Measurements from ENCODE around the gene CTSC.

CTSC gene

DNA sequence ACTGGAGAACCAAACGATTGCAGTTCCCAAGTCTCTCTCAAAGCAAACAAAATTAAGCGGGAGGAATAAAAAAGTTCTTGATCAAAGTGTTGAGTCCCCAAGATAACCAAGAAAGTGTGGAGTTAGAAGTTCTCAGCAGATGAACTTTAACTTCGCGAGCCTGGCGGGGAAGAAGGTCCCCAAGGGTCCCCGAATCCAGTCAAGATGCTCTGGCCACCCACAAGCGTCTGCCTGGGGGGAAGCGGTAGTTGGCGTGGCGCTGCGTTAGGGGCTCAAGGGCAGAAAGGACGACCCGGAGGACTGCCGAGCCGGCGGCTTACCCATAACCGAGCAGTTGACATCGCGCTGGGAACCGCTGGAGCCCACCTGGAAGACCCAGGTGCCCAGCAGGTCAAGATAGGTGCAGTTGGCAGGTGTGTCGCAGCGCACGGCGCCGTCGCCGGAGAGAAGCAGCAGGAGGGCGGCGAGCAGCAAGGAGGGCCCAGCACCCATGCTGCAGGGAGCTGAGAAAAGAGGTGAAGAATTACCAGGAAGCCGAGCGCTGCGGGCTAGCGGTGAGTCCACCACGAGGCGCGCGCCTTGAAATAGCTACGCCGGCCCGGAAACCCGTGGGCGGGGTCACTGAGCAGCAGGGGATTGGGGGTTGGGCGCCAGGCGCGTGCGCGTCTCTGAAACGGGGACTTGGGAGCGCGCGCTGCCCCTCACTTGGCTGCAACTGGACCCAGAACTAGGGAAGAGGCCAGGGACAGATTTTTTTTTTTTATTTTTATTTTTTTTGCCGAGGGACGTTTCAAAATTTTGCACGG lies at the start of gene CTSC:
Gene CTSC (minus strand): TSS at position 556 of the 806 bp plus-strand sequence. CDS start 64 bp downstream, at position 492.
- peak; percentile 32 for DNase-seq (ENCODE audit: low read depth, low spot score)

DNA sequence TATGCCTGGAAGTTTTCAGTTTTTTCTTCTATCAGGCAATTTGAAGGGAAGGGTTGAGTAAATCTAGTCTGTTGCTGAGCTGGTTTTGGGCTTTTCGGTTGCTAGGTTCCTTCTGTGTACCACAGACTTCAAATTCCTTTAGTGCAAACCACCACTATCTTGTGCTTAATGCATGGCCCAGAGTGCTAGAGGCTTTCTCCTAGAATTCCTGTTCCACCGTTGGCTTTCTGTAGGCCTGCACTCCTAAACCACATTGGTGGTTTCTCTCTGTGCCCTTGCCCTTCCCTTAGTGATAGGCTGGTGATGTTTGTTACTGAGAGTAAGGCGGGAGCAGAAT lies 47.1 kb upstream of the CTSC start:
- DNase-seq (ENCODE audit: low read depth, low spot score) = no peak

DNA sequence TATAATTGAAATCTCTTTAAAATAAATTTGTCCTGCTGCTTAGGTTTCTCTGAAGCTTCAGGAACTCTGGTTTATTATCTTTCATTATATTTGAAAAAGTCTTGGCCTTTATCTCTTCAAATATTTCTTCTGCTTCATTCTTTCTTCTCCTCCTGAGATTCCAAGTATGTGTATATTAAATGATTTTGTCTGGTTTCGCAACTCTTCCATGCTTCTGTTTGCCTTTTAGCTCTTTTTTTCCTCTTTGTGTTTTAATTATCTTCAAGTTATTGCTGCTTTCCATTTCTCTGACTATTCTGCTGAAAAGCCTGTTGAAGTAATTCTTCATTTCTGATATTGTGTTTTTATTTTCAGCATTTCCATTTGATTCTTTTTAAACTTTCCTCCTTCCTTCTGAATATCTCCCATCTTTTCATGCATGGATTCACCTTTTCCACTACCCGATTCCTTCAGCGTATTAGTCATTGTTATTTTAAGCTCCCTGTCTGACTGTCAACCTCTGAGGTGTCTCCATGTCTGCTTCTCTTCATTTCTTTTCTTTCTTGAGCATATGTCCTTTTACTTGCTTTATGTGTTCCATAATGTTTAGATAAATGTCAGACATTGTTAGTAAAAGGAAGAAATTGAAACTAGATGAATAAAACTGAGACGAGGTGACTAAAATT lies 46.6 kb upstream of the CTSC start:
- DNase-seq (ENCODE audit: low read depth, low spot score) = no peak

DNA sequence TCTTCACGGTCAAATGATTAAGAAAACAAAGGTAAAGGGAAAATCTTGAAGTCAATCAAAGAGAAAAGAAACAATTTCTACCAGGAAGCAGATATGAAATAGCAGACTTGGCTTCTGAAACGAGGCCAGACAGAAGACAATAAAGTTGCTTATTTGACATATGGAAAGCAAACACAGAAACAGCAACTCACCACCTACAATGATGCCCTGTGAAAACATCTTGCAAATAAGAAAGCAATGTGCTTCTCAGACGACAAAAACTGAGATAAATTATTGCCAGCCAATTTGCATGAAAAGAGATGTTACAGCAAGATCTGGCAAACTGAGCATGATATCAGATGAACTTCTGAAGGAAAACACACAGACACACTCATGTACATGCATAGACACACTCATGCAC lies 45.9 kb upstream of the CTSC start:
- DNase-seq (ENCODE audit: low read depth, low spot score) = no peak

DNA sequence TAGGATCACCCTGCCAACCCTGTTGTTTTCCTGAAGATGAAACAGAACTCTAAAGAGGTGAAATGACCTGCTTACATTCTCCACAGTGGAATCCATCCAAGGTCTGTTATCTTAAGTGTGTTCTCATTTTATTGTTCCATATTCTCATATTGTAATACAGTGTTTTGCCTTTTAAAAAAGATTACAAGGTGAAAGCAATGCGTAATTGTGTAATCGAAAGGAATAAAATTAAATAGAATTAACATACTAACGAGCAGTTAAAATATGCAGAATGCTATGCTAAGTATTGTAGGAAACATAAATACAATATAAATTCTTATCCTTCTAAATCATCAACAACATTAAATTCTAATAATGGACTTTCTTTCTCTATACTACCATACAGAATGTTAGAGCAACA lies 41.6 kb upstream of the CTSC start:
- DNase-seq (ENCODE audit: low read depth, low spot score) = no peak

DNA sequence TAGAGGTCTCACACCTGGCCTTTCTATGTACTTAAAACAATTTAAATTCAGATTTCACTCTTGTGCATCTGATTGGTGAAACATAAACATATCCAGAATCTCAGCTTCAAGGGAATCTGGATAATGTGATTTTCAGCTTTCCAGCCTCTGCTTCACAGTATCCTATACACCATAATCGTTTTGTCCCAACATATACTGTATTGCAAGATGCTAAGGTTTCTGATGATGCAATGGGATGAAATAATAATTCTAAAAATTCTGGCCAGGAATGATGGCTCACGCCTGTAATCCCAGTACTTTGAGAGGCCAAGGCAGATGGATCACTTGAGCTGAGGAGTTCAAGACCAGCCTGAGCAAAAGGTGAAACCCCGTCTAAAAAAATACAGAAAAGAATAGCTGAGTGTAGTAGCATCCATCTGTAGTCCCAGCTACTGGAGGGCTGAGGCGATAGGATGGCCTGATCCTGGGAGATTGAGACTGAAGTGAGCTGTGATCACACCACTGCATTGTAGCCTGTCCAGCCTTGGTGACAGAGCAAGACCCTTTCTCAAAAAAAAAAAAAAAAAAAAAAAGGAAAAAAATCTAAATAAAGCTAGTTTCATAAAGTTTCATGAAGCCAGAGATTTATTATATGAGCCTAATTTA lies 41.0 kb upstream of the CTSC start:
- DNase-seq (ENCODE audit: low read depth, low spot score) = no peak

DNA sequence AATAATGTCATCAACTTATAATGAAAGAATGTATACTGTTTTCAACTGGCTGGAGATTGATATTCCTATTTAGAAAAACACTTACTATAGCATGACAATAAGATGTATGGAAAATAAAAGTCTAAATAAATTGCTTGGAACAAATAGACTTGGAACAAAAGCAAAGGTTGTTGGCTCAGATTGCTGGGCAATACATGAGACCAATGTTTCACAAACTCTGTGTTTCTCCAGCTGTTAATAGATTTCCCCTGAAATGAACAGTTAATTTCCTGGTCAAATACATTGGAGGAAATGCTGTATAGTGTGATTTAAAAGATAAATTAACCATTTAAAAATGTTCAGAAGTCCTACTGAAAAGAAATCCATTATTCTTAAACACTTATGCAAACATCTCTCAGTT lies 40.1 kb upstream of the CTSC start:
- no peak for DNase-seq (ENCODE audit: low read depth, low spot score)

DNA sequence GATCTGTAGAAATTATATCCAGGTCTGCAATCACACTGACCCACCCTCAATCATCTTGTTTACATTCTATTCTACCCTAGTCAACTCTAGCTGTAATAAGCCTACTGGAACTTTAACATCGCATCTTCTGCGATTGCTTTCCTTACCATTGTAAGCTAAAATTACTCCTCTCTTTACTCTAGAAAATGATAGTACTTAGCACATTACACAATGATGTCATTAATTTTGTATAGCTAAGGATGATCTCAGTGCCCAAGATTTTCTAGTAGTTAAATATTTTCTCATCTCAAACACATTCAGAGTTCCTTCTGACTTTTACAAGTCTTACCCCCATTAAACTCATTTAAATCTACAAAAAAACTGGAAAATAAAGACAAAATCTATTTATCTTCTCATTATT lies 39.6 kb upstream of the CTSC start:
- no peak for DNase-seq (ENCODE audit: low read depth, low spot score)

DNA sequence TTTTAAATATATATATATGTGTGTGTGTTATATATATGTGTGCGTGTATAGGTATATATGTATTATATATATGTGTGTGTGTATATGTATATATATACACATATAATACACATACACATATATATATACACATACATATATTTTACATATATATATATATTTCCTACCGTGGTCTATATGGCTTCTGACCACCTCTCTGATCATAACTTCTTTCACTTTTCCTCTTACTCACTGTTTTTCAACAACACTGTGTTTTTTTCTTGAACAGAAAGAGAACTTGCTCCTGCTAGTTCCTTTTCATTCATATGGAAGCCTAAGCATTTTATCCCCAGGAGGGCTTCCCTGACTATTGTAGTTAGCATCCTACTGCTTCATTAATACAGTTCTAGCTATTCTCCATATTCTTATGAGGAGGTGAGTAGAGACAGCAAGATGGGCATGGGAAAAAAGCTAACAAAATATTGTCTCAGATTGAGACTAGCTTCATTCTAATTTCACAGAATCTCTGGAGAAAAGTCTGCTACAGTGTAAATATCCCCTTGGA lies 38.5 kb upstream of the CTSC start:
- DNase-seq (ENCODE audit: low read depth, low spot score) = no peak

DNA sequence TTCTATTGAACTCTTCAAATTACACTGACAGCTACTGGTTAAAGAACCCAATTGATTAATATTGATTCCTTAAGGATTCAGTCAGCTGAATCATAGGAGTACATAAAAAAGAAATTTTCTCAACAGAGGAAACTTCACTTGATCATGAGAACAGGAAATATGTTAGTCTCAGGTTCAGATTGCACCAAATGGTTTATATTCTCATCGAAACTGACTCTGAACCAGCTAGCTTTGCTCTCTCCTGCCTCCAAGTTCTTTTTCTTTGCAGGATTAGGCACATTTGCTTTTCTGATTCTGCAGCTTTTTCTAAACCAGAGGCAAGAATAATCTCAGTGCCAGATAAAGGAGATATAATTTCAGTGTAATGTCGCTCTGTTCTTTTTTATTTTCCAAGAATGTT lies 33.2 kb upstream of the CTSC start:
- DNase-seq (ENCODE audit: low read depth, low spot score) = no peak

DNA sequence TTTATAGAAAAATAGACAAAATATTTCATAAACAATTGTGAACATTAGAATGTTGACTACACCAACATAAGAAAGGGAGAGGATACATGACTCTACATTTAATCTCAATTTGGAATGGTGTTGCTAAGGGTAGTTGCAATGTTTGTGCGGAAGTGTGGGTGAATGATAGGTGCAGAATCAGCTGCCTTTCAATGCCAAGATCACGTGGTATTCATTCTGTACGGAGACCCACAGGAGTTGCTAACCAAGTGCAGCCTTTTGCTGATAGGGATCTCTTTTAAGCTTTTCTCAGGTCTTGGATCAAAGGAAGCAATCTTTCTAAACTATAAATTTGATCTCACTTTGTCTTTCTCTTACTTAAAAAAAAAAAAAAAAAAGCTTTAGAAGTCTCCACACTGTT lies 29.8 kb upstream of the CTSC start:
- DNase-seq (ENCODE audit: low read depth, low spot score) = no peak

DNA sequence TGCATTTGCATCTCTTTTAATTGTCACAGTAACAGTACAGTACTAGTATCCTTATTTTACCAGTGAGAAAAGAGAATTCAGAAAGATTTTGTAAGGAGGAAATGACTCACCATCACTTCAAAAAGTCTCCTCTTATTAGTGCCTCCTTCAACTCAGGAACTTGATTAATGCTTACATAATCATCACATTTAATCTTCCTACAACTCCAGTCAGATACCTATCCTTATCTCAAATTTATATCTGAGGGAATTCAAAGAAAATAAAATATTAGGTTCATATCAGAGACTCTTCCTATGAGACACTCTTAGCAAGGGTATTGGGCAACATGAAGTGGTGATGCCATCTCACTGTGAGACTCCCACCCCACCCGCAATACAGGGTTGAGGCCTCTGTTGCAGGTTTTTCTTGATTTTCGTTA lies 26.1 kb upstream of the CTSC start:
- DNase-seq (ENCODE audit: low read depth, low spot score) = no peak

DNA sequence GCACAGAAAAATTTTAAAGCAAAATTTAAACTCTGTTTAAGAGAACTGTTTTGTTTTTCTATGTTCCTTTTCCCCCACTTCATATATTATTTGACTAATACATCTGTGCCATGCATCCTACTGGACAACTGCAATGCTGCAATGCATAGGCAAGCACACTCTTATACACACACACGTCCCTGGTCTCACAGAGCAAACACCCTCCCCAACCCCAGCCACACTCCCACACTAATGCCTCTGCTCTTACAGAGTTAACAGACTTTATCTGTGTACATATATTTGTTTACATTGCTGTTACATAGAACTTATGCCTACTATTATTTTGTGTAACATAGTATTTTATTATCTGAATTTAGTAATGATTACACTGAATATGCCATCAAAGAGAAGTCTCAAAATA lies 25.5 kb upstream of the CTSC start:
- DNase-seq (ENCODE audit: low read depth, low spot score) = no peak

DNA sequence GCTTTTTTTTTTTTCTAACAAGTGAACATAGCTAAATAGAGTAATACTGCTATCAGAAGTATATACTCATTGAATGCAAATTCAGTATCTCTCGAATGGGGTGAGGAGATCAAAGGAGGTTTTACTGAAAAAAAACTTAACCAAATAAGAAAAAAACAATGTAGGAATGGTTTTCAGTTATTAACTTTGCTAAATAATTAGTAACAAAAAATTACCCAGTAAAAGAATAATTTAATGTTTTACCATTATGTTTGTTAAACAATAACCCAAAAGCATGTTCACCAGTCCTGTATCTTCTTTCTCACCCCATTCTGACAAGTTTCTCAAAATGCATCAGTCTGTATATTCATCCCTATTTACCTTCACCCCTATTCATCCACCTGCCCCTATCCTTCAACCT lies 22.6 kb upstream of the CTSC start:
- DNase-seq (ENCODE audit: low read depth, low spot score) = no peak

DNA sequence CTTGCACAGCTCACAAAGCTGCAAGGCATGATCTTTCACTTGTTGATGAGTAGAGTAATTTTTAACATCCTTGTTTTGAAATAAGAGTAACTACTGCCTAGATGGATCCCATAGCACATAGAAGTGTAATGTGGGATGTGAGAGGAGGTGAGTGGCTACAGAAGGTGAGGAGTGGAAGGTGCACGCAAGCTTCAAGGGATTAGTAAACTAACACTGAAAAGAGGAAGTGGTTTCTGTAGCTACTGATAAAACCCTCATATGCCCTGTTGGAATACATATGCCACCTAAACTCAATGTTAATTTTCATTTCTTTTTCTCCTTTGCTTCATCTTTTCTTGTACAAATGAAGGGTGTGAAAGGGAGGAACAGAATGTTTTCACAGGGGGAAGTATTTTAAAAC lies 22.0 kb upstream of the CTSC start:
- DNase-seq (ENCODE audit: low read depth, low spot score) = no peak

DNA sequence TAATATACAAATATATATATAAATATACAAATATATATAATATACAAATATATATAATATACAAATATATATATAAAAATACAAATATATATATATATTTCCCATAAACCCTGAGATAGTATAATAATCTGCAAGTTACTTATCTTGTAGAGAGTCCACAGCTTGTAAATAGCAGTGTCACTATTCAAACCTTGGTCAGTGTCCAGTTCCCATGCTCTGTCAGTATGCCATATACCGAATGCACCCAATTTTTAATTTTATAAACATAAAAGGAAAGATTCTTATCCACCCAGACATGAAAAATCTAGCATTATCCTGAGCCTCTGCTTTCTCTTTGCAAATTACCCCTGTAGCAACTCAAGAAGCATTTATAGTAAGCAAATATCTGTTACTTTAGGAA lies 21.6 kb upstream of the CTSC start:
- no peak for DNase-seq (ENCODE audit: low read depth, low spot score)

DNA sequence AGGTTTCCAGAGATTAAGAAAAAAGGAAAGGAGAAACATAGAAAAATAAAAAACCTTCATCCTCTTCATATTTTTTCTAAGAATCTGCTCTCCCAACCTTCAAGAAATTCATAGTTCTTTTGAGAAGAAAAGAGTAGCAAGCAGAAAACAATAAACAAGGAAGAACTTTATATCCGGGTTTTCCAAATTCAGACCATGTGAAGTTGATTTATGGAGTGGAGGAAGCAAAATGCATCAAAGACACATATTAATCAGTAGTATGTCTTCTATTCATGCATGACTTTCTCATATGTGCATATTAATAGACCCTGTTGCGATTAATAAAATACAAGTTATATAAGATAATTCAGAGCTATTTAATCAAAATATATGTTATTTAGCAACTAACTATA lies 20.5 kb upstream of the CTSC start:
- DNase-seq (ENCODE audit: low read depth, low spot score) = no peak

DNA sequence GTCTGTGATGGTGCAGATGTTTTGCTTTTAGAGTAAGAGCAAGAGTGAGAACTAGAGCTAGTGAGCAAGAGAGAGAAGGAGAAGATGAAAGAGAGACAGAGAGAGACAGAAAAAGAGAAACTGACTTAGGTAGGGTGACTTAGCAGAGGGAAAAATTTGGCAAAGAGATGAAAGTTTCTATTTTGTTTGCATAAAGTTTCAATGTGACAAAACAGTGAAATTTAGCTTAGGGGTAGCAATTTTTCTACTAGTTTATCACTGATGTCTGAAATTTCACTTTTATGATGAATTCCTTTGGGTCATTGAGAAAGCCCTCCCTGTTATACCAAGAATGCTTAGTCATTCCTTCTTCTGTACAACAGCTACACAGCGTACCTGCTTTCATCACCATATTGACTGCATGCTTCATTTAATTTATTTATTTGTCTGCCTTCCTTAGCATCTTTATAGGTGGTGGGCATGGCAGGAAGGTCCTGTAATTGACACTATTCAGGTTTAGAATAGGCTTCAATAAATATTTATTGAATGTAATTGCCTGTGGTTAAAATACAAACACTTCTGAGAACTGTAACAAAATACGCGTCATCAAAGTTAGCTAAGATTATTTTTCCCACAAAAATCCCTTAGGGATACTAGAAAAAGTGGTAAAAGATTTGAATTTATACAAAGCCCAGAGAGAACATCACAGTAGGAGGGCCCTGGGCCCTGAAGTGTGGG lies 19.9 kb upstream of the CTSC start:
- DNase-seq (ENCODE audit: low read depth, low spot score) = peak; percentile 21

DNA sequence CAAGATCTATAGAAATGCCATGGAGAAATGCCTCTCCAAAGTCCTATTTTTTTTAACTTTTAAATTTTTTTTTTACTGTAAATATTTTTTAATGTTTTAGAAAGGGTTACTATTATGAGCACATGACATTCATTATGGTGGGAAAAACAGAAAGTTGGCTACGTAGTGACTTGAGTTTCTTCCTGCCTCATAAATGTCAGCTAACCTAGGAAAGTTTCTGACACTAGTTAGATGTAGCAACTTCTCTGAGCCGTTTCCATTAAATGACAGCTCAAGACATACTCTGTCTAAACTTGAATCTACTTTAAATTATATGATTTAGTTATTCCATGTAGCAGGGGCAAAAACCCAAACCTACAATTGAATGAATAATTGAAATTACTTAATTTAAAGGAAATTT lies 18.4 kb upstream of the CTSC start:
- no peak for DNase-seq (ENCODE audit: low read depth, low spot score)

DNA sequence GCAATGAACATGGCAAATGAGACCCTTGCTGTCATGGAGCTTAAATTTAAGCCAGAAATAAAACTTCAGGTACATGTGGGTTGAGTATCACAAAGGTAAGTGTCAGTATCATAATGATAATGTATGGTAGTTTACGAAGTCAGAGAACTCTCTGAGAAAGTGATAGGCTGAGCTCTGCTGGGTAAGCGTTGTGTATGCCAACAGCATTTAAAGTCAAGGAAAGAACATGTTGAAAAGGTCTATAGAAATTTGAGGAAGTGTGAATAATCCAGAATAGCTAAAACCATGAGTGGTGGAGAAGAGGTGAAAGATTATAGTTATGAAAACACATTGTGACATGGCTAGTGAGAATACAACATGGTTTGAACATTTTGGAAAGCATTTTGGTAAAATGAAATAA lies 17.4 kb upstream of the CTSC start:
- DNase-seq (ENCODE audit: low read depth, low spot score) = no peak

DNA sequence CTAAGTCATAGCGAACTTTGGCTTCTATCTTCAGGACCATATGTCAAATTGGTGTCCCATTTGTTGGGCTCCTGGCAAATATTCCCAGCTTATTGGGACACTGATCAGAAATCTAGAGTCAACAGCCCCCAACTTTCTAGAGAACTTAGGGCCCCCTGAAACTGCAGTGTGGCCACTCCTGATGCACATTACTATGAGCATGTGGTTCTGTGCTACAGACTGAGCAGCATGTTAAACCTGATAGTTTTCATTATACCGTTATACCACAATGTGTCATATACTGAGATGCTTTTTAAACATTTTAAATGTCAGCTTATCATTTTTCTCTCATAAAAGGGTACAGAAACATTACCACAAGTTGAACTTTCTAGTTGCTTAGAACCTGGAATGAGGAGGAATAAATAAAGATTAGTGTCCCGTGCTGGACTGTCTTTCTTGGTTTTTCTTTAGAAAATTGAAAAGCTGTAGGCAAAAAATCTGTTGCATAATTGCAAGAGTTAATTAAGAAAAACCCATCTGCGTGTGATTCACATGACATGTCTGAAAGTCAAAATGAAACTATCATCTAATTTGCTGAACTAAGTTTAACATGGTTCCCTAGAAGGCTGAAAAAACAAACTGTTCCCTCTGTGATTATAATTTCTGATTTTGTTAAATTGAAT lies 16.4 kb upstream of the CTSC start:
- no peak for DNase-seq (ENCODE audit: low read depth, low spot score)

DNA sequence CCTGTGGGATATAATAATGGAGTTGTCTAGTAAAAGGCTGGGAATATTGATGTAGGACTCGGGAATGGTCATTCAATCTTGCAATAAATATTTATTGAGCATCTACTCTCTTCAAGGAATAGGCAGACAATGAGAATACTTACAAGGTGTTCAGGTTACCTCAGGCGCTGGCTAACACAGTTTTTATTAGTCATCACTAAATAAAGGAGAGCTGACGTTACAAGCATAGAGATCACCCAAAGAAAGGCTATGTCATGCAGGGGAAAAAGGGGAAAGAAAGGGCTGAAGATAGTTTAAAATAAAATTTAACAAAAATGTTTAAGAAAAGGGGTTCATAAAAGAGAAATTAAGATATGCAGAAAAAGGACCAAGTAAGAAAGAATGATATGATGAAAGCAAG lies 15.8 kb upstream of the CTSC start:
- DNase-seq (ENCODE audit: low read depth, low spot score) = no peak
